Epithelial cell of esophagus (primary cell): ENCODE data around the gene SLC11A1.

Source experiments
- DNase-seq: peaks from one replicate; pipeline ENCODE4 v3.0.0; 2010; ENCODE audit warnings: low read depth
- H3K4me3 ChIP-seq: 2 replicates; pipeline ENCODE4 v1.5.1; 2011; ENCODE audit warnings: mild to moderate bottlenecking, low read length, control low read depth
- CTCF ChIP-seq: IDR thresholded peaks from 2 replicates; pipeline ENCODE4 v1.5.1; 2011; ENCODE audit warnings: low read depth, mild to moderate bottlenecking, low read length, control low read depth, inconsistent platforms; ENCODE audit not compliant: insufficient read depth; ENCODE audit errors: missing control alignments

The SLC11A1 gene

GRCh38 chr2:218445602-218446001 lies 63.5 kb downstream of the SLC11A1 start:
- TF ChIP-seq CTCF: no peak
- no peak for DNase-seq
- no peak overlapping the region for H3K4me3 ChIP-seq
